GM12878 (cell line): Measurements from ENCODE around the gene SRC. TPM values are rescaled to one million over a fixed set of nuclear protein-coding genes. Genes with fewer than 3 reads are reported as not detected.
A peak's percentile ranks its signal among the peaks of the same experiment; 100 is the strongest.

ENCODE experiments used
- BHLHE40 ChIP-seq, 2 experiments: fragments of 450-650 bp in 1 of 2; IDR thresholded peaks; 2 replicates each; pipeline ENCODE4 v1.6.1; 2011 to 2017; ENCODE audit warnings: low read depth in 2 of 2, borderline replicate concordance in 1 of 2, improper control_type of control experiment in 1 of 2, low read length in 1 of 2, mild to moderate bottlenecking in 1 of 2
- CTCF ChIP-seq, 3 experiments: IDR thresholded peaks in 2 of 3; conservative IDR thresholded peaks in 1 of 3; 2 replicates each; pipeline ENCODE4 v1.5.1; 2011; ENCODE audit warnings: low read depth in 3 of 3, low read length in 3 of 3, mild to moderate bottlenecking in 3 of 3, control low read depth in 2 of 3, moderate library complexity in 2 of 3, inconsistent platforms in 1 of 3, mixed read lengths in 1 of 3; ENCODE audit not compliant: control insufficient read depth in 2 of 3, insufficient read depth in 1 of 3; ENCODE audit errors: extremely low read depth in 1 of 3
- EED ChIP-seq: sonication (generic); IDR thresholded peaks from 2 replicates; pipeline ENCODE4 v1.6.1; 2016; ENCODE audit warnings: antibody characterized with exemption, low read depth
- EGR1 ChIP-seq, 2 experiments: IDR thresholded peaks; 1 replicate in 1 of 2; 2 replicates in 1 of 2; pipeline ENCODE4 v1.6.1; 2011 to 2012; ENCODE audit warnings: low read depth in 2 of 2, low read length in 2 of 2, borderline replicate concordance in 1 of 2, mild to moderate bottlenecking in 1 of 2, moderate library complexity in 1 of 2
- ETV6 ChIP-seq, 2 experiments: fragments of 450-650 bp in 1 of 2; IDR thresholded peaks in 1 of 2; conservative IDR thresholded peaks in 1 of 2; 2 replicates each; pipeline ENCODE4 v1.6.1; 2014; ENCODE audit warnings: antibody characterized with exemption in 1 of 2, borderline replicate concordance in 1 of 2, low read depth in 1 of 2, mild to moderate bottlenecking in 1 of 2, moderate library complexity in 1 of 2
- HCFC1 ChIP-seq: fragments of 150-350 bp; IDR thresholded peaks from 2 replicates; pipeline ENCODE4 v1.6.1; 2014; ENCODE audit warnings: low read length
- IKZF1 ChIP-seq: fragments of 450-650 bp; conservative IDR thresholded peaks from 2 replicates; pipeline ENCODE4 v1.6.1; 2017; ENCODE audit warnings: antibody characterized with exemption, mild to moderate bottlenecking
- IKZF2 ChIP-seq, 2 experiments: fragments of 450-650 bp; IDR thresholded peaks; 2 replicates each; pipeline ENCODE4 v1.6.1; 2017; ENCODE audit warnings: mild to moderate bottlenecking in 2 of 2, moderate library complexity in 2 of 2
- MAX ChIP-seq: IDR thresholded peaks from 2 replicates; pipeline ENCODE4 v1.6.1; 2012; ENCODE audit warnings: low read depth, low read length, improper control_type of control experiment
- NBN ChIP-seq: fragments of 450-650 bp; IDR thresholded peaks from 2 replicates; pipeline ENCODE4 v1.6.1; 2016
- PRDM15 ChIP-seq: fragments of 450-650 bp; formaldehyde crosslinking; IDR thresholded peaks from 2 replicates; pipeline ENCODE4 v1.4.0; 2020; ENCODE audit warnings: mild to moderate bottlenecking, moderate library complexity
- SPI1 ChIP-seq: IDR thresholded peaks from 2 replicates; pipeline ENCODE4 v1.6.1; 2011; ENCODE audit warnings: low read depth, mild to moderate bottlenecking, low read length, moderate library complexity, borderline replicate concordance; ENCODE audit not compliant: insufficient read depth
- TBL1XR1 ChIP-seq: IDR thresholded peaks from 2 replicates; pipeline ENCODE4 v1.6.1; 2012; ENCODE audit warnings: low read depth, low read length, improper control_type of control experiment
- USF1 ChIP-seq: IDR thresholded peaks from 2 replicates; pipeline ENCODE4 v1.6.1; 2011; ENCODE audit warnings: borderline replicate concordance, low read depth, mild to moderate bottlenecking, moderate library complexity, mixed read lengths, low read length; ENCODE audit not compliant: insufficient read depth; ENCODE audit errors: extremely low read length
- ZNF687 ChIP-seq: fragments of 450-650 bp; IDR thresholded peaks from 2 replicates; pipeline ENCODE4 v1.6.1; 2017; ENCODE audit warnings: mild to moderate bottlenecking, moderate library complexity
- ZZZ3 ChIP-seq: IDR thresholded peaks from 2 replicates; pipeline ENCODE4 v1.6.1; 2011; ENCODE audit warnings: low read depth; ENCODE audit not compliant: control insufficient read depth, insufficient read length
- polyA plus RNA-seq, 11 experiments: library from polyadenylated mRNA; depleted of rRNA in 4 of 11; unstranded in 6 of 11; stranded (reverse) in 5 of 11; fragments of >200 nt; fragmentation: Nextera tagmentation in 4 of 11; fragmentation: Illumina TruSeq in 1 of 11; extraction: Ambion mirVana in 4 of 11; extraction: Trizol in 1 of 11; gene quantifications; 1 replicate in 1 of 11; 2 replicates in 10 of 11; pipeline versions ENCODE4 v1.2.1 to v1.2.3, GENCODE V29; 2011 to 2016; ENCODE audit warnings: inconsistent platforms in 2 of 11, missing spikeins in 2 of 11, low read depth in 1 of 11
- total RNA-seq, 4 experiments: library from RNA; depleted of rRNA in 3 of 4; stranded (reverse); fragments of >200 nt in 3 of 4; fragmentation: Illumina TruSeq in 1 of 4; extraction: Trizol in 1 of 4; gene quantifications; 2 replicates each; pipeline versions ENCODE4 v1.2.1 to v1.2.3, GENCODE V29; 2013 to 2021

SRC gene
- total and polyA plus RNA-seq, 10 of the 15 experiments (the other 5 are each of a cell fraction or from before 2014, with no cell fraction given) = 0.60 to 71.3 (median 27.2) TPM

GRCh38 chr20:37316116-37316774, 29.7 kb upstream of the SRC start (continued):
- TF ChIP-seq ETV6 (conservative IDR thresholded peaks at IDR 0.05 in 1 of 2, IDR thresholded peaks at IDR 0.05 in 1 of 2; ENCODE audit: borderline replicate concordance in 1 of 2, low read depth in 1 of 2) = peak in 1 of 2 experiments; percentile 72; a peak in 2 of 4 replicates
- no peak for TF ChIP-seq MAX
- peak; percentile 81 for TF ChIP-seq IKZF1
- TF ChIP-seq HCFC1 = 0 out of 2 replicates have a peak, but pooled peaks have one; percentile 8
- peak; percentile 95; the same call in 1 of the 2 replicates for TF ChIP-seq SPI1
- TF ChIP-seq NBN = peak; percentile 1; the same call in 1 of the 2 replicates
- no peak for TF ChIP-seq TBL1XR1
- peak; percentile 59; the same call in 1 of the 2 replicates for TF ChIP-seq EED
- no peak for TF ChIP-seq PRDM15 (CRISPR knock-in tag)
- TF ChIP-seq IKZF2 (IDR thresholded peaks at IDR 0.05) = peak; percentile 65 to 88; a peak in 2 of 4 replicates
- TF ChIP-seq ZZZ3 = no peak
- TF ChIP-seq EGR1 (IDR thresholded peaks at IDR 0.05; ENCODE audit: borderline replicate concordance in 1 of 2, low read depth in 2 of 2, low read length in 2 of 2) = 0 out of 3 replicates have a peak, but pooled peaks of 1 of the 2 experiments have one; percentile 9
- peak in 1 of 2 experiments; percentile 6; a peak in 1 of 4 replicates for TF ChIP-seq BHLHE40 (IDR thresholded peaks at IDR 0.05; ENCODE audit: borderline replicate concordance in 1 of 2, low read depth in 2 of 2, low read length in 1 of 2)
- TF ChIP-seq CTCF (IDR thresholded peaks at IDR 0.05 in 2 of 3, conservative IDR thresholded peaks at IDR 0.05 in 1 of 3; ENCODE audit: control insufficient read depth in 2 of 3, extremely low read depth in 1 of 3, insufficient read depth in 1 of 3, low read depth in 3 of 3, low read length in 3 of 3) = no peak
- TF ChIP-seq USF1 = no peak
- TF ChIP-seq ZNF687 = peak; percentile 72
